Measurements from ENCODE around the gene ZC3H7A.
A peak's percentile ranks its signal among the peaks of the same experiment; 100 is the strongest.

Gene ZC3H7A

GRCh38 chr16:11706180-11706742 is 90.8 kb downstream of the ZC3H7A start:
- no peak for FAIRE-seq

GRCh38 chr16:11705311-11706025 is 91.6 kb downstream of the ZC3H7A start:
- no peak for FAIRE-seq
- TF ChIP-seq POLR2AphosphoS5 (IDR thresholded peaks at IDR 0.05; ENCODE audit: low read depth, low read length) (no peak), TAF1 (IDR thresholded peaks at IDR 0.05; ENCODE audit: borderline replicate concordance, low read depth, low read length) (no peak), POLR2A (IDR thresholded peaks at IDR 0.05; ENCODE audit: low read depth, low read length) (no peak)
- DNase-seq (ENCODE audit: insufficient read length): no peak

More at GRCh38 chr16:11706180-11706742, 90.8 kb downstream of the ZC3H7A start:
- TF ChIP-seq POLR2AphosphoS5 (IDR thresholded peaks at IDR 0.05; ENCODE audit: low read depth, low read length) (no peak), TAF1 (IDR thresholded peaks at IDR 0.05; ENCODE audit: borderline replicate concordance, low read depth, low read length) (no peak), POLR2A (IDR thresholded peaks at IDR 0.05; ENCODE audit: low read depth, low read length) (peak; percentile 23; the same call in 1 of the 2 replicates)
- DNase-seq (ENCODE audit: insufficient read length): no peak
